ENCODE measurements around the gene PRDM10.
A peak's percentile ranks its signal among the peaks of the same experiment; 100 is the strongest.

Gene PRDM10

DNA sequence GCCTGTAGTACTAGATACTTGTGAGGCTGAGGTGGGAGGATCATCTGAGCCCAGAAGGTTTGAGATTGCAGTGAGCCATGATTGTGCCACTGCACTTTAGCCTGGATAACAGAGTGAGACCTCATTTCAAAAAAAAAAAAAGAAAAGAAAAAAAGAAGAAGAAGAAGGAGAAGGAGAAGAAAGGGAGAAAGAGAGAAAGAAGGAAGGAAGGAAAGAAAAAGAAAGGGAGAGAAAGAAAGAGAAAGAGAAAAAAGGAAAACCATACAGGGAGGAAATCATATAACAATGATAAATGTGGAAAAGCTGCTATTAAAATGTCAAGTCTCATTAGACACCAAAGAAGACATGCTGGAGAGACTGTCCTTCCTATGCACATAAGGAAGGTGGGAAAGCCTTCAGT lies 5.7 kb upstream of the PRDM10 start:
- DNase-seq (ENCODE audit: low spot score) (no peak), FAIRE-seq (no peak)

DNA sequence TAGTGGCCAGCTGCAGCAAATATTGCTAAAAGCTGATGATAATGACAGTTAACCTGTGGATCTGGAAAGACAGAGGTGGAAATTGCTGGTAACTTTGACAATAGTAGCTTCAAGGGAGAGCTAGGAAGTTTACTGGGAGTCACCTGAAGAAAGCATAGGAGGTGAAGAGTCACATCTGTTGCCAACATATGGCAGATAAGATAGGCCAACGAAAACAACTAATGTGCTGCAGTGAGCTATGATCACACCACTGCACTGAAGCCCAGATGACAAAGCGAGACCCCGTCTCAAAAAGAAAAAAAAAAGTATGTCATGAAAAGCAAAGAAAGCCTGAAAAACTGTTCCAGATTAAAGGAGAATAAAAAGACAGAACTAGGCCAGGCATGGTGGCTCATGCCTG lies 4.3 kb upstream of the PRDM10 start:
- FAIRE-seq (no peak), DNase-seq (ENCODE audit: low spot score) (no peak)

DNA sequence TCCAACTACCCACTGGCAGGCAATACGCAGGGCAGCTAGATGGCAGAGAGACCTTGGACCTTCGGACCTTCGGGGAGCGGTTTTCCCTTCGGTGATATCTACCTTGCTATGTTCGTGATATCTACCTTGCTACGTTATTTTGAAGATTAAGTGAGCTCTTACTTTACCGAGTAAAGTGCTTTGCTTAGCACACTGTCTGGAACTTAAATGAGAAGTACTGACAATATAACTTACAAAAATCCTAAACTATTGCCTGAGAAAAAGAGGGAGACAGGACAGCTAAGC lies 1.0 kb upstream of the PRDM10 start:
- FAIRE-seq (no peak), DNase-seq (ENCODE audit: low spot score) (no peak)

DNA sequence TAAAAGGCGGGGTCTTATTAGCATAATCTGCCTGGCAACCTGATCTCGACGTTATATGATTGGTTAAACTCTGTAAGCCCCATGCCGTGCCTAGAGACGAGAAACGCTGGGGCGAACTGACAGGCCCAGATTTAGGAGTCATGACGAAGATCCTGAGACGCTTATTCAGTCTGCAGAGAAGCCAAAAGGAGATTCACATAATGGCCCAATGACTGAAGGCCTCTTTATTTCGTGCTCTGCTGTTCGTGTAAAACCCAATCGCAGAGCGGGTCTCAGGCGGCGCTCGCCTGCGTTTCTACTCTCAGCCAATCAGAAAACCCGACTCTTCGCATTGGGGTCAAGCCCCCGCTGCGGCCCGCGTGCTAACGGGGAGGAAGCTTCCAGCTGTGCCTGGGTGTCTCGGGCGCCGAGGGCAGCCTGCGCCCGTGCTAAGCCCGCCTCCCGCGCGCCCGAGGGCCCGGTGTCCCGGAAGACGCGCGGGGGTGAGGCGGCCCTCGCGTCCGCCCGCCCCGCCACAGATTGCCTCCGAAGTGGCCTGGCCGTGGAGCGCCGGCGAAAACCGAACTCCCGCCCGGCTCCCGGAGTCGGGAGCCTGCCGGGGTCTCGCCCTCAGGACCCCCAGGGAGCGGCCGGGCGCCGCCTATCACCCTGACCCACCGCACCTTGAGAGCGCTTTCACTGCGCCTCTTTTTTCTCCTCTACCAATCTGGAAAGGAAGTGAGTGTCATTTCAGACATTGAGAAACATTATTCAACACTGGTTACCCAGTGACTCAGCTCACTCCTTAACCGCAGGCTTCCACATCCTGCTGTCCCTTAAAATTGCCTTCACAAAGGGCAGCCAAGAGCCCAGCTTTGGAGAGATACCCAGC lies 446 bp upstream of the PRDM10 start:
- DNase-seq (ENCODE audit: low spot score) (peak; percentile 92), FAIRE-seq (no peak)

DNA sequence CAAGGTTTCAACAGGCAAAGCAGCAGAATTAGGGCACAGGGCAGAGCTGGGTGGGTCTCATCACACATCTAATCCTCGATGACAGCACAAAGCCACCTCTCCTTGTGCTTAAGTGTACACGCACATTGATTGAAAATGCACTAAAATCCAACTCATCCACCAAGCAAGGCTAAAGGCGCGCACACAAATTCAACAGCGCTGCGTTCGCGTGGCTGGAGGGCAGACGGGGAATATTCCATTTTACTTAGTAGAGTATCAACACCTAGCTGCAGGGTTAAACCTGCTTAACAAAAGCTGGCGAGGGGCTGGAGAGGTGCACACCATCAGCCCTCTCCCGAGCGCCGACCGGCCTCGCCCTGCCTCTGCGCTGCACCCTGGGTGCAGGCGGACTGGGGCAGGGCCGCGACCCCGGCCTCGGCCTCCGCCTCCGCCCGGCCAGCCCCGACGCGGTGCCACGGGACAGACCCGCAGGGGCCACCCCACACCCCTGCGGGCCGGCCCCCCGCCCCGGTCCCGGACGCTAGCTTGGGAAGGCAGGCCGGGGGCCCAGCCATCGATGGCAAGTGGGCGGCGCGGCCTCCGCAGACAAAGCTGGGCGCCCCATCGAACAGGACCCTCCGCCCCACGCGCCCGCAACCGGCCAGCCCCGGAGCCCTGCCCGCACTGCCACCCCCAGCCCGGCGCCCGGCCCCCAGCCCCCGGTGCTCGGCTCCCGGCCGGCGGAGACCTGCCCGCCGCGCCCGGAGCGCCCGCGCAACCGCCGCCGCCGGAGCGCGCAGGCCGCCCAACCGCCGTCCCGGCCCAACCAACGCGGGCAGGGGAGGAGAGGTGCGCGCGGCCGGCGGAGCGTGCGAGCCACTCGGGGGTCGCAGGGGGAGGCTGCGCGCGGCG lies 929 bp downstream of the PRDM10 start:
- FAIRE-seq: no peak
- DNase-seq (ENCODE audit: low spot score): peak; percentile 23

GRCh38 chr11:130000552-130001176 lies 2.0 kb downstream of the PRDM10 start:
- DNase-seq (ENCODE audit: low spot score): no peak
- no peak for FAIRE-seq

DNA sequence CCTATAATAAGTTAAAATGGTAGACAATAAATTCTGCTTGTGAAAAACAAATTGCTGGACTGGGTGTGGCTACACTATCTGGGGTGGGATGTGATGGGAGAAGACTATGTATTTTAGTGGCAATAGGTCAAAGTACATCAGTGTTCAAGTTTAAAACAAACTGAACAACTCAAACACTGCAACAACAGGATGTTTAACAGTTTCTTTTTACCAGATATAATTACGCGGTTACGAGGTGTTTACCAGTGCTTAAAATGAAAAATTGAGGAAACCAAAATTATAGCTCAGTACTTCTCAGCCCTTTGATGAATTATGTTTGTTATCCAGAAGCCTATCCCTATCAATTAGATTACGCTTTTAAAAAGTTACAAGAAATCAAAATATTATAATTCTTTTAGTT lies 3.2 kb downstream of the PRDM10 start:
- DNase-seq (ENCODE audit: low spot score) (no peak), FAIRE-seq (no peak)

DNA sequence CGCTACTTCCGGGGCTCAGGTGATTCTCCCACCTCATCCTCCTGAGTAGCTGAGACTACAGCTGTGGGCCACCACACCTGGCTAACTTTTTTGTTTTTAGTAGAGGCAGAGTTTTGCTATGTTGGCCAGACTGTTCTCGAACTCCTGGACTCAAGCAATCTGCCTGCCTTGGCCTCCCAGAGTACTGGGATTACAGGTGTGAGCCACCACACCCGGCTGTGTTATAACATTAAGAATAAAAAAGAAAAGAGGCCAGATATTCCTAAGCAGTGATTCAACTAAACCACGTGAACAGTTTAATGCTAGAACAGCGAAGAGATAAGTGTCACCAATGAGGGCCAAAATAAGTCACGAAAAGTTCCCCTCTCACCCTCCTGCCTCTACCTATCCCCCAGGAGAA lies 3.7 kb downstream of the PRDM10 start:
- no peak for DNase-seq (ENCODE audit: low spot score)
- no peak for FAIRE-seq

GRCh38 chr11:129998107-129998506 lies 4.5 kb downstream of the PRDM10 start:
- no peak for FAIRE-seq
- no peak for DNase-seq (ENCODE audit: low spot score)

GRCh38 chr11:129997513-129997912 lies 5.1 kb downstream of the PRDM10 start:
- FAIRE-seq: no peak
- no peak for DNase-seq (ENCODE audit: low spot score)

- FAIRE-seq: no peak
These were observed 6.3 kb downstream of the PRDM10 start for GRCh38 chr11:129996113-129996870.

DNA sequence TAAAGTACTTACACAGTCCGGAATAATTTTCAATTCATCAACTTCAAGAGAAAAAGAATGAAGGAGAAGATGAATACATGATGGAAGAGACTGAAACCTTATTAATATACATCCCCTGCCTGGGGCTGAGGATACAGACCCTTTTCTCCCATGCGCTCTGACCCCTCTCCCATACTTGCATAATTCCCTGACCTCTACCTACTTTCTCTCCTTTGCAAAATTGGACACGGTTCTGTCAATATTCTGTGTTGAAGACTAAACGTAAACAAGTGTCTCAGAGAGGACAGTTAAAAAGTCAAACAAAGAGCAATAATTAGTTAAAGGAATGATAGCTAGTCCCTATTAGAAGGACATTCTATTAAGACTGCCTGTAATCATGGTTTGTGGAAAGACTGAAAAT lies 7.5 kb downstream of the PRDM10 start:
- DNase-seq (ENCODE audit: low spot score) (no peak), FAIRE-seq (no peak)

More at GRCh38 chr11:129996113-129996870, 6.3 kb downstream of the PRDM10 start:
- no peak for DNase-seq (ENCODE audit: low spot score)

DNA sequence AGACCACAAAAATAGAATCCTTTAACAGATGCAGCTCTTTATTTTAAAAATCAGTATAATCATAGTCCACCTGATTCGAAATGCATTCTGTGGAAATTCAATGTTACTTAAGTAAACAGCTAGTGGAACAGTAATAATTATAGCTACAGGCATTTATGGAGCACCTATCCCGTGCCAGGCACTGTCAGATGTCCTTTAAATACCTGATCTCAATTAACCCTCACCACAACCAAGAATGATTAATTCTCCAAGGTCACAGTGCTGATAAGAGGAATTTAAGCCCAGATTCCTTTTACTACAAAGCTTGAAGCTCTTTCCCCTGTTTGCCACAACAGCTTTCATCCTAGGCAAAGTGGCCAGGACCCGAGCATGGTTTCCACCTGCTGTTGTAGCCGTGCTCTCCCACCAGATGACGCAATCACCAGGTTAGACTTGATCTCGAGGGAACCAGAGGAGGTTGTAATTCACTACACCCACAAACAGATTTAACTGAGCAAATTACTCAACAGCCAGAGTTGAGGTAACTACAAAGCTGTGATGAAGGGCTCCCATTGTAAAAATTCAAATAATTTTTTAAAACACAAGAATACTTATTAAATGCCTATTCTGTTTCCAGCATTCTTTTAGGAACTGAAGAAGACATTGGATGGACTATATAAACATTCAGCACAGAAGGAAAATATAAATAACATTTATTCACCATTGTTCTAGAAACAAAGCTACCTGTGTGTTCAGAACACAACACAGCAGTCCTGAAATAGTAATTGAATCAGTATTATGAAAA lies 10.3 kb downstream of the PRDM10 start:
- peak; percentile 23 for DNase-seq (ENCODE audit: low spot score)

DNA sequence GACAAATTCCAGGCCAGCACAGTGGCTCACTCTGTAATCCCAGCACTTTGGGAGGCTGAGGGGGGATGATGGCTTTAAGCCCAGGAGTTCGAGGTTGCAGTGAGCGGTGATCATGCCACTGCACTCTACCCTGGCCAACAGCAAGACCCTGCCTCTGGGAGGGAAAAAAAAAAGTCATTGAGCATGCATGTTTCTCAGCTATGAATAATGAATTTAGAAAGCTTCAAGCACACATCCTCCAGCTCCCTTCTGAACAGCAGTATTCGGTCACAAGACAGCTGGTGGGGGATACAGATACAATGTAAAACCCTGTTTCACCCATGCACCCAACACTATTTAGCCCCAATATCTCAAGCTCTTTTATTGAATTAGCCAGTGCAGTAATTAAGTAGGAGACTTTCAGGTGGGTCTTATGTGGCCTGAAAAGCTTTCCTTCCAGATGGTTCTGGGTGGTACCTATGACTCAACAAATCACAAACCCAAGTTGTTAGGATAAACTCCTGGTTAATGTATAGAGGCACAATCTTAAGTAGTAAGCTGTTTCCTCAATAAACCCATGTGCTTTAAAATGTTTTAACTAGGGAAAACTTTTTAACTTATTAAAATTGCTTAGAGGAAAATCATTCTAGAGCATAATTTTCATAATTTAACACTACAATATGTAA lies 13.4 kb downstream of the PRDM10 start:
- FAIRE-seq (no peak), DNase-seq (ENCODE audit: low spot score) (no peak)

More for the DNA sequence above, 10.3 kb downstream of the PRDM10 start:
- no peak for FAIRE-seq

- FAIRE-seq (no peak), DNase-seq (ENCODE audit: low spot score) (no peak)
These were observed 14.7 kb downstream of the PRDM10 start for GRCh38 chr11:129987950-129988349.

DNA sequence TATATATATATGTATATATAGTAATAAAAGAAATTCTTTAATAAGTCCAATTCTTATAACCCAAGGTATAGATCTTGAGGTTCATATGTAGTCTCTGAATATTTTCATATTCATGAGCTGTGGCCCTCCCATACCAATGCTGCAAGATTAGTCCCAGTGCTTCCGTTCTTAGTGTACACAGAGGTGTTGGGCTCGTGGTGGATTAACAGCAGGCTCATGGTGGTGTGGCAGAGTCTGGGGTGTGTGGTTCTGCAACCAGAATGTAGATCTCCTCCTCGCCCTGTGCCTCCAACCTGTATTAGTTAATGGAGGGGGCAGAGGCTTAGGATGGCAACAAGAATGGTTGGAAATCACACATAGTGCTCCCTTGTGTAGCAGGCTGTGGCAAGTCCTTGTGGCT lies 16.8 kb downstream of the PRDM10 start:
- FAIRE-seq (no peak), DNase-seq (ENCODE audit: low spot score) (no peak)

- DNase-seq (ENCODE audit: low spot score) (no peak), FAIRE-seq (no peak)
These were observed 22.5 kb downstream of the PRDM10 start for GRCh38 chr11:129980086-129980485.

DNA sequence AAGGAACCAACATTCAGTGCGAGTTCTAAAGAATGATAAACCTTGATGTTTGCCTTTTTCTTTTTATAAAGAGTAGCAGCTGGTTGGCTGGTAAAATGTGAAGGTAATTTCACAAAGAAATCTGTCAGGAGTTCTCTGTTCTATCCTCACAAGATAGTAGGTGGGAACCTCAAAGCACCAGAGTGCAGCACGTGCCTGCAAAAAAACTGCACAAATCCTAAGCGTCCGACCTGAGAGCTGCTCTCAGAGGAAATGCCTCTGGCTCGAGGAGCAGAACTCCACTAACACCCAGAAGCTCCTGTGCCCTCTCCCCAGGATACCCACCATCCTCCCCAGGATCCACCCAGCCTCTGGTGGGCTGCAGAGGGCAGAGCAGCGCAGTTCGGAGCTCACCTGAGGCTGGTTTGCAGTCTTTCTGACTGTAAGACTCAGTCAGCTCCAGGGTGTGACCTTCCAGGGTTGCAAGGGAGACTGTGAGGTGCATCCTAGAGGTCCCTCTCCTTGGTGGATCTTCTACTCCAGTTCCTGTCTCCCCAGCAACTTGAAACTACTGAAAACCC lies 23.5 kb downstream of the PRDM10 start:
- DNase-seq (ENCODE audit: low spot score) (no peak), FAIRE-seq (no peak)

DNA sequence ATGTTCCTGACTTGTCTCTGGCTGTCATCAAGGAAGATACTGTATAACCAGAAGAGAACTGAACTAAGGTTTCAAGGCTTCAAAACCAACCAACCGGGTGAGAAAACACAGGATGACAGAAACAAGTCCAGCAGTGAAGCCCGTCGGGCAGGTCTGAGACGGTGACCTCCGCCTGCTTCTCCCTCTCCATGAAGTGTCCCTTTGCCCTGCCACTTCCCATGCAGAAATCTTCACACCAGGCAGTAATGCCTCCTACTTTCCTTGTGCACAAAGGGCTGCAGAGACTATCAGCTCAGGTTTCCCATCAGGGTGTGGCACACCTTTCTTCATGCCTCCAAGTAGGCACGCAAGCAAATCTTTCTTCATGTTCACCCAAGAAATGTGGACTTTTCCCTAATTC lies 24.2 kb downstream of the PRDM10 start:
- DNase-seq (ENCODE audit: low spot score): no peak
- FAIRE-seq: no peak

- FAIRE-seq (no peak), DNase-seq (ENCODE audit: low spot score) (no peak)
These were observed 26.3 kb downstream of the PRDM10 start for GRCh38 chr11:129976328-129976727.
